Neural progenitor cell (in vitro differentiated cells): ENCODE results near the gene SSBP2. TPM values are rescaled to one million over a fixed set of nuclear protein-coding genes. Genes with fewer than 3 reads are reported as not detected.

Experiments
- DNase-seq: peaks from one replicate; pipeline ENCODE4 v3.0.0-alpha.2; 2016; ENCODE audit warnings: low spot score
- H2AFZ ChIP-seq: fragments of 200-600 bp; sonication (generic); replicated peaks from 2 replicates; pipeline ENCODE4 v1.6.1; 2016; ENCODE audit warnings: antibody characterized with exemption
- H3F3A ChIP-seq: fragments of 200-600 bp; sonication (generic); 2 replicates; pipeline ENCODE4 v1.6.1; 2016; ENCODE audit warnings: antibody characterized with exemption, low read depth
- H3K27ac ChIP-seq: fragments of 200-600 bp; sonication (generic); 2 replicates; pipeline ENCODE4 v1.5.1; 2016; ENCODE audit warnings: mild to moderate bottlenecking
- H3K27me3 ChIP-seq: fragments of 200-600 bp; sonication (generic); 2 replicates; pipeline ENCODE4 v1.6.1; 2016; ENCODE audit warnings: mild to moderate bottlenecking, moderate library complexity
- H3K36me3 ChIP-seq: fragments of 200-600 bp; sonication (generic); 2 replicates; pipeline ENCODE4 v1.5.1; 2016
- H3K4me1 ChIP-seq: fragments of 200-600 bp; sonication (generic); 2 replicates; pipeline ENCODE4 v1.6.1; 2016; ENCODE audit warnings: mixed run types
- H3K4me2 ChIP-seq: fragments of 200-600 bp; sonication (generic); 2 replicates; pipeline ENCODE4 v1.6.1; 2016
- H3K4me3 ChIP-seq: fragments of 200-600 bp; sonication (generic); 2 replicates; pipeline ENCODE4 v1.5.1; 2016
- H3K79me2 ChIP-seq: fragments of 200-600 bp; sonication (generic); 2 replicates; pipeline ENCODE4 v1.6.1; 2016; ENCODE audit warnings: low read depth
- H3K9ac ChIP-seq: fragments of 200-600 bp; sonication (generic); 2 replicates; pipeline ENCODE4 v1.6.1; 2016
- H3K9me3 ChIP-seq: fragments of 200-600 bp; sonication (generic); 2 replicates; pipeline ENCODE4 v1.5.1; 2016; ENCODE audit warnings: low read depth
- H4K20me1 ChIP-seq: fragments of 200-600 bp; sonication (generic); 2 replicates; pipeline ENCODE4 v1.6.1; 2016; ENCODE audit warnings: low read depth
- H3K27ac Mint-ChIP-seq: 3 replicates; pipeline ENCODE4 v1.8.0; 2021; ENCODE audit warnings: mixed read lengths
- H3K27me3 Mint-ChIP-seq: 2 replicates; pipeline ENCODE4 v1.8.0; 2022; ENCODE audit warnings: low read depth, mild to moderate bottlenecking, inconsistent platforms, moderate library complexity, mixed read lengths; ENCODE audit not compliant: insufficient read depth
- H3K36me3 Mint-ChIP-seq: 3 replicates; pipeline ENCODE4 v1.8.0; 2021; ENCODE audit warnings: mixed read lengths
- H3K4me1 Mint-ChIP-seq: 3 replicates; pipeline ENCODE4 v1.8.0; 2021; ENCODE audit warnings: mixed read lengths
- H3K4me3 Mint-ChIP-seq: 3 replicates; pipeline ENCODE4 v1.8.0; 2021; ENCODE audit warnings: mild to moderate bottlenecking, moderate library complexity, mixed read lengths
- H3K9me3 Mint-ChIP-seq: 3 replicates; pipeline ENCODE4 v1.8.0; 2020; ENCODE audit warnings: mixed read lengths
- EZH2 ChIP-seq: fragments of 200-600 bp; sonication (generic); IDR thresholded peaks from 2 replicates; pipeline ENCODE4 v1.6.1; 2017; ENCODE audit warnings: antibody characterized with exemption, mild to moderate bottlenecking, moderate library complexity
- EZH2phosphoT487 ChIP-seq: fragments of 200-600 bp; sonication (generic); IDR thresholded peaks from 2 replicates; pipeline ENCODE4 v1.6.1; 2017; ENCODE audit warnings: antibody characterized with exemption
- total RNA-seq: library from RNA; depleted of rRNA; stranded (reverse); fragments of >200 nt; gene quantifications from 2 replicates; pipeline ENCODE4 v1.2.3, GENCODE V29; 2015; ENCODE audit warnings: low replicate concordance
- TF ChIP-seq, protein P1 (sequence below): fragments of 200-600 bp; sonication (generic); IDR thresholded peaks from 2 replicates; pipeline ENCODE4 v1.5.1; 2017; ENCODE audit warnings: antibody characterized with exemption, mild to moderate bottlenecking

Gene SSBP2
- total RNA-seq, 1 donor from 2014 or later: 175 TPM

GRCh38 chr5:81370912-81371311 is 380.0 kb downstream of the SSBP2 start:
- no peak overlapping the region for H3K27ac Mint-ChIP-seq

DNA sequence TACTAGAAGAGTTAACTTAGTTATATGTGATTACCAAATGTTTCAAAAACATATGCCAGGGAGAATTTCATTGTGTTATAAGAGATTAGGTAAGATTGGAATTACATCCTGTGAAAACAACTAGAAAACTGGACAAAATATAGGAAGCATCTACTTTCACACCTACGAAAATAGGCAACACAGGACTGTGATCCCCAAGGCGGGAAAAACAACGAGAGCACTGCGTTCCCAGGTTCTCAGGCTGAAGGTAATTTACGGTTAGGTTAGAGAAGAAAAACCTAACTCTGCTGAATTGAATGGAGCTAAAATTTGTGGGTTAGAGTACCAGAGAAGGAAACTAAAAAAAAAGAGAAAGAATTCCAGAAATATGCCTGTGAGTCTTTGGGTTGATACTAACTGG is 385.4 kb downstream of the SSBP2 start:
- Histone ChIP-seq H2AFZ (no peak overlapping the region), H3K9me3 (no peaks in the 10 kb centered on the region), H3K79me2 (no peaks in the 10 kb centered on the region), H3K9ac (no peak overlapping the region), H3K4me1 (peaks cover 9% of the 10 kb centered on the region), H3F3A (no peaks in the 10 kb centered on the region), H3K4me2 (no peak overlapping the region), H3K36me3 (no peaks in the 10 kb centered on the region), H4K20me1 (no peaks in the 10 kb centered on the region), H3K4me3 (no peak overlapping the region), H3K27me3 (no peaks in the 10 kb centered on the region), H3K27ac (no peak overlapping the region)
- Mint-ChIP-seq H3K4me1 (peaks cover 6% of the 10 kb centered on the region), H3K9me3 (no peaks in the 10 kb centered on the region), H3K4me3 (no peak overlapping the region), H3K27me3 (no peaks in the 10 kb centered on the region), H3K36me3 (no peaks in the 10 kb centered on the region), H3K27ac (no peak overlapping the region)
- no peak for DNase-seq
- no peak for TF ChIP-seq EZH2phosphoT487
- TF ChIP-seq EZH2: no peak
- TF ChIP-seq, protein P1, sequence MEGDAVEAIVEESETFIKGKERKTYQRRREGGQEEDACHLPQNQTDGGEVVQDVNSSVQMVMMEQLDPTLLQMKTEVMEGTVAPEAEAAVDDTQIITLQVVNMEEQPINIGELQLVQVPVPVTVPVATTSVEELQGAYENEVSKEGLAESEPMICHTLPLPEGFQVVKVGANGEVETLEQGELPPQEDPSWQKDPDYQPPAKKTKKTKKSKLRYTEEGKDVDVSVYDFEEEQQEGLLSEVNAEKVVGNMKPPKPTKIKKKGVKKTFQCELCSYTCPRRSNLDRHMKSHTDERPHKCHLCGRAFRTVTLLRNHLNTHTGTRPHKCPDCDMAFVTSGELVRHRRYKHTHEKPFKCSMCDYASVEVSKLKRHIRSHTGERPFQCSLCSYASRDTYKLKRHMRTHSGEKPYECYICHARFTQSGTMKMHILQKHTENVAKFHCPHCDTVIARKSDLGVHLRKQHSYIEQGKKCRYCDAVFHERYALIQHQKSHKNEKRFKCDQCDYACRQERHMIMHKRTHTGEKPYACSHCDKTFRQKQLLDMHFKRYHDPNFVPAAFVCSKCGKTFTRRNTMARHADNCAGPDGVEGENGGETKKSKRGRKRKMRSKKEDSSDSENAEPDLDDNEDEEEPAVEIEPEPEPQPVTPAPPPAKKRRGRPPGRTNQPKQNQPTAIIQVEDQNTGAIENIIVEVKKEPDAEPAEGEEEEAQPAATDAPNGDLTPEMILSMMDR: no peak

More at GRCh38 chr5:81370912-81371311, 380.0 kb downstream of the SSBP2 start:
- no peak overlapping the region for H2AFZ ChIP-seq
- peaks cover 15% of the 10 kb centered on the region for H3K4me1 ChIP-seq
- H3K4me3 ChIP-seq: no peak overlapping the region
- Mint-ChIP-seq H3K27me3 (peaks cover 3% of the 10 kb centered on the region), H3K4me3 (no peak overlapping the region), H3K4me1 (peaks cover 6% of the 10 kb centered on the region), H3K36me3 (no peaks in the 10 kb centered on the region), H3K9me3 (no peaks in the 10 kb centered on the region)
- no peak for DNase-seq
- no peaks in the 10 kb centered on the region for H3K27me3 ChIP-seq
- TF ChIP-seq EZH2phosphoT487: no peak
- TF ChIP-seq, protein P1: no peak
- no peak for TF ChIP-seq EZH2
- H3K9ac ChIP-seq: no peak overlapping the region
- no peaks in the 10 kb centered on the region for H4K20me1 ChIP-seq
- no peak overlapping the region for H3K27ac ChIP-seq
- no peaks in the 10 kb centered on the region for H3K79me2 ChIP-seq
- H3K9me3 ChIP-seq: no peaks in the 10 kb centered on the region
- no peaks in the 10 kb centered on the region for H3K36me3 ChIP-seq
- no peak overlapping the region for H3K4me2 ChIP-seq
- H3F3A ChIP-seq: no peaks in the 10 kb centered on the region

DNA sequence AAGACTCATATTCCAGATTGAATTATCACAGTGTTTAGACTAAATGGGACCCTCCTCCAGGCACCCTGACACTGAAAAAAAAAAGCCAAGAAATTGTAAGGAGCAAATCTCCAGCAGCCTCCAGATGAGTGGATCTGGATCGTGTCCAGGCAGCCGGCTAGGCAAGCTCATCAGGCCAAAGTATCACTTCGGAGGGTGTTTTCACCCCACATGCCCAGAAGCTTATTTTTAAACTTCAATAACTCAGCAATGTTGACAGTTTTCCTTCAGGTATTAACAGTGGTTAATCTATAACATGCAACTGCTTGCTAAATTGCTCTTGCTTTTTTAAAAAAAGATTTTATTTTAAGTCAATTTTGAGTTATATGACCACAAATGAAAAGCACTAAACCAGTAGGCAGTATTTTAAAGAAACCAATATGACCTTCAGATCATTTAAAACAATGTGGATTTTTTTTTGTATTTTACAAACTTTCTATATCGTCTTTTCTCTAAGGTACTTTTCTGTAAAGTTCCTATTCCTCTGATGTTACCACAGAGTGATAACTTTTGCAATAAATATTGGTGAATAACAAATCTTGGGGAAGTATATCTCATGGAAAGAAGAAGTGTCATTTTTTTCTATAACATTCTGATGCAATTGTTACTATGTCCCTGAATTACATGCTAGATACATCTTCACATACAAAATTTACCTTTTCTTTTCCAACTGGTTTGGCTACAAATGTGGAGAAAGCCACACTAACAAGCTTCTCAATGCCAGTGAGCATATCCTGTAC is 387.6 kb downstream of the SSBP2 start:
- TF ChIP-seq EZH2phosphoT487: no peak
- TF ChIP-seq, protein P1: no peak
- no peak for TF ChIP-seq EZH2
- no peaks in the 10 kb centered on the region for H3K27me3 ChIP-seq
- no peak overlapping the region for H2AFZ ChIP-seq
- no peak for DNase-seq
- Mint-ChIP-seq H3K27me3 (no peaks in the 10 kb centered on the region), H3K9me3 (no peaks in the 10 kb centered on the region), H3K4me1 (peaks cover 16% of the 10 kb centered on the region), H3K36me3 (no peaks in the 10 kb centered on the region), H3K27ac (no peak overlapping the region), H3K4me3 (no peak overlapping the region)
- H3K27ac ChIP-seq: no peak overlapping the region
- H3K4me1 ChIP-seq: peaks cover 15% of the 10 kb centered on the region
- H3K4me3 ChIP-seq: no peak overlapping the region
- H3K79me2 ChIP-seq: no peaks in the 10 kb centered on the region
- H3K9me3 ChIP-seq: no peaks in the 10 kb centered on the region
- H3K9ac ChIP-seq: no peak overlapping the region
- no peaks in the 10 kb centered on the region for H3F3A ChIP-seq
- no peak overlapping the region for H3K4me2 ChIP-seq
- no peaks in the 10 kb centered on the region for H4K20me1 ChIP-seq
- no peaks in the 10 kb centered on the region for H3K36me3 ChIP-seq

Other genes starting within 250 kb of the SSBP2 start
- gene ATG10, start 220.9 kb upstream of the SSBP2 start, total RNA-seq: 13.4 and 13.9 TPM in 2 replicates